Lung (tissue), 12 donors: Measurements from ENCODE around the gene SERPINB11. TPM values are rescaled to one million over a fixed set of nuclear protein-coding genes. Genes with fewer than 3 reads are reported as not detected.
A peak's percentile ranks its signal among the peaks of the same experiment; 100 is the strongest.

Experiments
- ATAC-seq: fragments of 200-7000 bp; cut with Tn5 transposase; one replicate; pipeline ENCODE4 v1.9.1; 2020; ENCODE audit warnings: moderate number of reproducible peaks; ENCODE audit not compliant: insufficient read depth, low FRiP score
- DNase-seq, 3 donors: peaks; one replicate each; pipeline ENCODE4 v3.0.0-alpha.2; 2013 to 2017
- H3K27ac ChIP-seq, 2 donors: one replicate each; pipeline ENCODE4 v1.5.1; 2013; ENCODE audit warnings: mild to moderate bottlenecking in 2 of 2, moderate library complexity in 2 of 2, control low read depth in 1 of 2, inconsistent platforms in 1 of 2, low read depth in 1 of 2, low read length in 1 of 2
- H3K27me3 ChIP-seq, 3 donors: one replicate each; pipeline ENCODE4 v1.5.1; 2013; ENCODE audit warnings: low read length in 2 of 3; ENCODE audit not compliant: control insufficient read depth in 3 of 3, insufficient read depth in 3 of 3
- H3K36me3 ChIP-seq, 4 donors: one replicate each; pipeline ENCODE4 v1.5.1; 2013; ENCODE audit warnings: low read length in 4 of 4, mild to moderate bottlenecking in 1 of 4, moderate library complexity in 1 of 4; ENCODE audit not compliant: control insufficient read depth in 4 of 4, insufficient read depth in 4 of 4
- H3K4me1 ChIP-seq, 5 donors: one replicate each; pipeline ENCODE4 v1.5.1; 2013; ENCODE audit warnings: low read length in 5 of 5, mild to moderate bottlenecking in 2 of 5, moderate library complexity in 1 of 5; ENCODE audit not compliant: control insufficient read depth in 5 of 5, insufficient read depth in 5 of 5
- H3K4me3 ChIP-seq: one replicate; pipeline ENCODE4 v1.5.1; 2013; ENCODE audit warnings: mild to moderate bottlenecking, control low read depth, moderate library complexity
- H3K9ac ChIP-seq, 2 donors: one replicate each; pipeline ENCODE4 v1.5.1; 2013; ENCODE audit warnings: low read length in 2 of 2, control low read depth in 1 of 2; ENCODE audit not compliant: insufficient read depth in 1 of 2
- H3K9me3 ChIP-seq, 4 donors: one replicate each; pipeline ENCODE4 v1.5.1; 2013; ENCODE audit warnings: low read length in 3 of 4, mild to moderate bottlenecking in 1 of 4, moderate library complexity in 1 of 4; ENCODE audit not compliant: control insufficient read depth in 4 of 4, insufficient read depth in 3 of 4
- CTCF ChIP-seq: IDR thresholded peaks from 2 replicates; pipeline ENCODE4 v1.5.1; 2012; ENCODE audit warnings: mild to moderate bottlenecking; ENCODE audit errors: control extremely low read depth, extremely low read depth
- WGBS, 2 donors: extraction: QIAGEN DNeasy Blood & Tissue Kit; methylation state at CpG; one replicate each; pipeline ENCODE4 v1.1.7; 2013; 5-methylcytosine and 5-hydroxymethylcytosine counted together
- polyA plus RNA-seq, 2 donors: library from polyadenylated mRNA; stranded (reverse); fragments of 200-250 nt; gene quantifications; one replicate each; pipeline ENCODE4 v1.2.1, GENCODE V29; 2013
- total RNA-seq, 2 donors: library from RNA; depleted of rRNA in 1 of 2; stranded (reverse); fragments of >200 nt in 1 of 2; gene quantifications; one replicate each; pipeline ENCODE4 v1.2.1, GENCODE V29; 2014 to 2021
- donor health status: control.
- donor health status: control.
- donor health status: Bipolar disorder and iron deficiency.
- donor health status: healthy.
- donor health status: DM: yes; HTN: yes; CAD: no.

The SERPINB11 gene
- total and polyA plus RNA-seq, 4 donors: 0.45 to 0.52 TPM; not detected in 2

- H3K4me1 ChIP-seq: no peaks in the 10 kb centered on the region
- no peaks in the 10 kb centered on the region for H3K27me3 ChIP-seq
- no peak for ATAC-seq
- no peaks in the 10 kb centered on the region for H3K9me3 ChIP-seq
- H3K9ac ChIP-seq: no peak overlapping the region
- 89 to 97% methylated on average over 2 of the region's 2 CpGs for WGBS, 2 donors
- no peak for TF ChIP-seq CTCF
- H3K36me3 ChIP-seq: no peaks in the 10 kb centered on the region
- H3K4me3 ChIP-seq: no peak overlapping the region
- no peak for DNase-seq
- no peak overlapping the region for H3K27ac ChIP-seq
These were observed 21.1 kb upstream of the SERPINB11 start for GRCh38 chr18:63681449-63682340.

GRCh38 chr18:63683152-63683551, 19.6 kb upstream of the SERPINB11 start:
- 42 to 46% methylated on average over 2 of the region's 2 CpGs for WGBS, 2 donors
- peak; percentile 12 to 50 (median 24) for DNase-seq
- peaks cover 0 to 6% (median 0%) of the 10 kb centered on the region in 4 donors for H3K9me3 ChIP-seq

GRCh38 chr18:63683890-63684289, 18.9 kb upstream of the SERPINB11 start:
- Histone ChIP-seq H3K4me1 (no peaks in the 10 kb centered on the region), H3K4me3 (no peak overlapping the region), H3K9ac (no peak overlapping the region), H3K27ac (no peak overlapping the region), H3K9me3 (peaks cover 0 to 6% (median 0%) of the 10 kb centered on the region in 4 donors), H3K36me3 (no peaks in the 10 kb centered on the region), H3K27me3 (no peaks in the 10 kb centered on the region)
- DNase-seq (no peak), ATAC-seq (no peak)
- WGBS, 2 donors: 76 to 79% methylated on average over 5 of the region's 5 CpGs
- TF ChIP-seq CTCF: no peak

More at GRCh38 chr18:63683152-63683551, 19.6 kb upstream of the SERPINB11 start:
- no peak overlapping the region for H3K27ac ChIP-seq
- no peaks in the 10 kb centered on the region for H3K36me3 ChIP-seq
- TF ChIP-seq CTCF: no peak
- ATAC-seq: peak; percentile 75
- no peak overlapping the region for H3K9ac ChIP-seq
- no peak overlapping the region for H3K4me3 ChIP-seq
- no peaks in the 10 kb centered on the region for H3K4me1 ChIP-seq
- H3K27me3 ChIP-seq: no peaks in the 10 kb centered on the region
